Adrenal gland (tissue), 5 donors: ENCODE measurements around the gene SEMA6D.

Source experiments
- CTCF ChIP-seq, 6 experiments: fragments of 450-650 bp in 4 of 6; fragments of 200-600 bp in 2 of 6; sonication (generic) in 1 of 6; IDR thresholded peaks; 1 replicate in 5 of 6; 2 replicates in 1 of 6; pipeline versions ENCODE4 v1.5.1 to v1.8.0; 2016 to 2021; ENCODE audit warnings: antibody characterized with exemption in 6 of 6, mild to moderate bottlenecking in 2 of 6, moderate library complexity in 1 of 6
- POLR2A ChIP-seq, 2 donors: fragments of 450-650 bp; IDR thresholded peaks; one replicate each; pipeline ENCODE4 v1.6.1; 2017; ENCODE audit warnings: antibody characterized with exemption in 2 of 2, mild to moderate bottlenecking in 2 of 2, moderate library complexity in 1 of 2
- donor health status: DM: no; HTN: no; CAD: no.

- TF ChIP-seq CTCF (IDR thresholded peaks at IDR 0.05): no peak
- TF ChIP-seq POLR2A (IDR thresholded peaks at IDR 0.05): no peak
These were observed 48.1 kb upstream of the SEMA6D start for GRCh38 chr15:47669221-47669620.
